Mesenteric fat pad (tissue), 1 donor: Measurements from ENCODE around the gene CCNG1. TPM values are rescaled to one million over a fixed set of nuclear protein-coding genes. Genes with fewer than 3 reads are reported as not detected.
A peak's percentile ranks its signal among the peaks of the same experiment; 100 is the strongest.
"Not testable (repeated sequence)": the region's sequence is repeated elsewhere in the genome, so short reads cannot be mapped to it uniquely, and the experiment has no call there.

Experiments
- DNase-seq: peaks from one replicate; pipeline ENCODE4 v3.0.0-alpha.2; 2020; ENCODE audit warnings: low spot score
- long read RNA-seq: library from polyadenylated mRNA; unstranded; transcript quantifications from one replicate; pipeline ENCODE4 v2.0.0, GENCODE V29; 2020
- total RNA-seq: library from RNA; stranded (reverse); fragmentation: NEBNext Ultra II Directional; extraction: Animal tissue kit (Norgen Biotek cat#: 25700); gene quantifications from one replicate; pipeline ENCODE4 v1.2.1, GENCODE V29; 2021
- donor health status: DM: yes; HTN: yes; CAD: no.

CCNG1 gene, protein sequence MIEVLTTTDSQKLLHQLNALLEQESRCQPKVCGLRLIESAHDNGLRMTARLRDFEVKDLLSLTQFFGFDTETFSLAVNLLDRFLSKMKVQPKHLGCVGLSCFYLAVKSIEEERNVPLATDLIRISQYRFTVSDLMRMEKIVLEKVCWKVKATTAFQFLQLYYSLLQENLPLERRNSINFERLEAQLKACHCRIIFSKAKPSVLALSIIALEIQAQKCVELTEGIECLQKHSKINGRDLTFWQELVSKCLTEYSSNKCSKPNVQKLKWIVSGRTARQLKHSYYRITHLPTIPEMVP
- 82.7 TPM for total RNA-seq
- long read RNA-seq, transcript CCNG1-201 (7 exons, 2,458 nt): major isoform, 138 of 245 reads
- long read RNA-seq, transcript CCNG1-202 (8 exons, 2,366 nt): minor isoform, 76 of 245 reads
- long read RNA-seq, partial matches to known transcripts: 7 of 245 reads
- long read RNA-seq, other reads (novel, unspliced or antisense): 22 of 245 reads

DNA sequence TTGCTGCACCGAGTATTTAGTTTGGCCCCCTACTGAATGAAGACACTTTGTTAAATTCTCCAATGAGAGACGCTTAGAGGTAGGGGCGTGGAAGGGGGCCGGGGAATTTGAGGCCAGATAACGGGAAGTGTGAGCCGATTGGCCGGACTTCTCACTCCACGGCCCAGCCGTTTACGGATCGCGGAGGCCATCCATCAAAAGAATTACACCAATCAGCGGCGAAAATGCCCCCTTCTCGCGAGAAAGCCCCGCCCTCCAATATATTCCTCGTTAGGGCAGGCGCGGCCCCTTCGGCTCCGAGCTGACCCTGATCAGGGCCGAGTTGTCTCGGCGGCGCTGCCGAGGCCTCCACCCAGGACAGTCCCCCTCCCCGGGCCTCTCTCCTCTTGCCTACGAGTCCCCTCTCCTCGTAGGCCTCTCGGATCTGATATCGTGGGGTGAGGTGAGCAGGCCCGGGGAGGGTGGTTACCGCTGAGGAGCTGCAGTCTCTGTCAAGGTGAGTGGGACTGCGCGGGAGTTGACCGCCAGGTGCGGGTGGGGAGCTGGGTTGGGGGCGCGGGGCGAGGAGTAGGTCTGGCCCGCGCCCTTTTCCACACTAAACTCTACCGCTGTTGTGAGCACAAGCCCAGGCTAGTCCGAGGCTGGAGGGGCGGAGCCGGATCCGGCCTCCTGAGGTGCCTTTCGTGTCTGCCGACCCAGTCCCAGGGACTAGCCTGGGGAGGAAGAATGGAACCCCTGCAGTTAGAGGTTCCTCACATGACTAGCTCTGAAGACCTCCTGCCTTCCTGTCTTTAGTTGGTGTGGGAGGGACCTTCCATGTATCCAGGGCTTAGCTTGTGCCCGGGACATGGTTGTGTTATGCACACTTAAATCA is at the start of gene CCNG1:
Gene CCNG1, plus strand, starts transcription at position 287 of the 874 bp plus-strand sequence. CDS start 1,662 bp downstream, outside the sequence.
- DNase-seq: peak; percentile 96

DNA sequence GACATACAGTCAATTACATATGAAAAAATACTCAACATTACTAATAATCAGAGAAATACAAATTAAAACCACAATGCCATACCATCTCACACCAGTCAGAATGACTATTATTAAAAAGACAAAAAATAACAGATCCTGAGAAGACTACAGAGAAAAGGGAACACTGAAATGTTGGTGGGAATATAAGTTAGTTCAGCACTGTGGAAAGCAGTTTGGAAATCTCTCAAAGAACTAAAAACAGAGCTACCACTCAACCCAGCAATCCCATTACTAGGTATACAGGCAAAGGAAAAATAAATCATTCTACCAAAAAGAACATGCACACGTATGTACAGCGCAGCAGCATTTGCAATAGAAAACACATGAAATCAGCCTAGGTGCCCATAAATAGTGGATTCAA is 41.6 kb upstream of the CCNG1 start:
- DNase-seq: no peak

DNA sequence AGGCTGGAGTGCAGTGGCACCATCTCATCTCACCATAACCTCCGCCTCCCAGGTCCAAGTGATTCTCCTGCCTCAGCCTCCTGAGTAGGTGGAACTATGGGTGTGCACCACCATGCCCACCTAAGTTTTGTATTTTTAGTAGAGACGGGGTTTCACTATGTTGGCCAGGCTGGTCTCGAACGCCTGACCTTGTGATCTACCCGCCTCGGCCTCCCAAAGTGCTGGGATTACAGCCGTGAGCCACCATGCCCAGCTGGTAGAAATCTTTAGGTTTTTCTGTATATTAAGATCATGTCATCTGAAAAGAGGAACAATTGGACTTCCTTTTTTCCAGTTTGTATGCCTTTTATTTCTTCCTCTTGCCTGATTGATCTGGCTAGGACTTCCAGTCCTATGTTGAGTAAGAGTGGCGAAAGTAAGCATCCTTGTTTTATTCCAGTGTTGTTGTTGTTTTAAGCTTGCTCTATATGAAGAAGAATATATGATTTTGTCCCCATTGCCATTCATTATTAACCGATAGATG is 40.5 kb upstream of the CCNG1 start:
- DNase-seq: not testable (repeated sequence)

DNA sequence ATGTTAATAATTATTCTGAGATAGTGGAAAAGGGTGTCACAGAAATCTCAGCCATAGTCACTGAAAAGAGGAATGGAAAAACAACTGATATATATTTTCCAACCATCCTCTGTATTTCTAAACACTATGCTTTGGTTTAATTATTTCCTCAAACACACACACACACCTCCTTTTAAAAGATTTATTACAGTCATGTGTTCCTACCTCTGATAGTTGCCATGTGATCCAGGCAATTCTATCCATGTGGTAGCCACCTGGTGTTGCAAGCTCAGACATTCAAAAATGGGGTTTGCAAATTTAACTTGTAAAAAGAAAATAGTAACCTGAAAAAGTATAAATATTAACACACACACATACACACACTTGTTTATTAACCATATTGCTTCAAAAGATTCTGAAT is 40.0 kb upstream of the CCNG1 start:
- no peak for DNase-seq

DNA sequence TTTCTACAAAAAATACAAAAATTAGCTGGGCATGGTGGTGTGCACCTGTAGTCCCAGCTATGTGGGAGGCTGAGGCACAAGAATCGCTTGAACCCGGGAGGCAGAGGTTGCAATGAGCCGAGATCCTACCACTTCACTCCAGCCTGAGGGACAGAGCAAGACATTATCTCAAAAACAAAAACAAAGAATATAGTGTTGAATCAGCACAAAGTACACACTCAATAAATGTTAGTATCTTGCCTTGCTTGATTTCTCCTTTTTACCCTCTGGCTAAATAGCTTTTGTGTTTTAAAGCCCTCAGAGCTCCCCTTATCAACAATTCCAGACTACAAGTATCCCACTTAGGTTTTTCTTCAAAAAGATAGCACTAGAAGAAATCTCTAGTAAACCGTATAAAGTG is 37.5 kb upstream of the CCNG1 start:
- no peak for DNase-seq

DNA sequence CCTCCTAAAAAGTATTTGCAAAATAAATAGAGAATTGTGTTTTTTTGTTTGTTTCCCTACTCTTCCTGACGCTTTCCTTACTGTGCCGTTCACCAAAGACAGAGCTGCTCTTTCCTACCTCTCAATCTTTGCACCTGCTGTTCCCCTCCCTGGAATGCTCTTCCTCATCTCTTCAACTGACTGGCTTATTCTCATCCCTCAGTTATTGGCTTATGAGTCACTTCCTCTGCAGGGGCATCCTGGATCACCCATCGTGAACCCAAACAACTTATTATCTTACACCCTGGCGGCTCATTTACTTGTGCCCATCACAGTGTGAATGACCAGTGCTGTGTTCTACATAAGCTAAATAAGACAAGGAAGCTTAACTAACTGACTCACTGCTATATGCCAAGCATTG is 36.1 kb upstream of the CCNG1 start:
- DNase-seq: no peak

DNA sequence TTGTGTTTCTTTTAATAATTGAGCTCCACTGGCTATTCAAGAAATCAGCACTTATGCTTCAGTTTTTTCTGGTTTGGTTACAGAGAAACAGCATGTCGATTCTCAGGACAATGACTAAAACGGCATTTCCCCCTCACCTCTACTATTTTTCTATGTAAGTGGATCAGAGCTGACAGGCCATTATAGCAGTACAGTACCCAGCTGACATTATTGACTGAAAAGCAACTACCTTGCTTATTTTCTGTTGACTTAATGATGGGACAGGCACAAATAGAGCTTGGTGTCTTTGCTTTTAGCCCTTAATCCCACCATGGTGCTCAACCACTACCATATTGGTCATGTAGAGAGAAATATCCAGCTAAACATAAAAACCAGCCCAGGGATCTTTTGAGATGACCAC is 35.4 kb upstream of the CCNG1 start:
- DNase-seq: no peak

DNA sequence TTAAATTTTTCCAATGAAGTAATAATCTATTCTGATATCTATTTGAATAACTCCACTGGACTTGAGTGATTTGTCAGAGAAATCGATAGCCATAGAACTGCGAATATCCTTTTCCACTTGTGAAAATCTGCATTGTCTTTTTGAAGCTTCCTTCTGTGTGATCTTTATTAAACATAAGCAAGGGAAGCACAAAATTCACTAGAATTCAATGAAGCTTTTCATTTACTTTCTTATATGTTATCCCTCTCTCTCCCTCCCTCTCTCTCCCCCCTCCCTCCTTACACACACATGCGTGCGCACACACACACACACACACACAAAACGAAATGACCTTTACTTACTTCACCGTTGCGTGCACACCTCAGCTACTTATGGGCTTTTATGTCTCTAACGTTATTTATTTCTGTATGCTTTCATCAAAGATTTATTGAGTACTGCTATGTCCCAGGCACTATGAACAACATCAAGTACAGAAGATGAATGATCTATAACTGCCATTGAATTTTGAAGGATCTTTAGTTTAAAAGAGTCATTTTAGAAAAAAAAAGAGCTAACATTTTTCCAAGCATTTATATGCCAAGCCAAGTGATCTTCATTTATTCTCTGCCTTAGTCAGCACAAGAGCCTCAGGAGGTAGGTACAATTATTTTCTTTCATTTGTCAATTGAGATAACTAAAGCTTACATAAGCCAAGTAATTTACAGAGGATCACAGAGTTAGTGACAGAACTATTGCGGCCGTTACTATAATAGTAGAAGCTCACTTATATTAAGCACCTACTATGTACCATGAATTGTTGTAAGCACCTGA is 32.8 kb upstream of the CCNG1 start:
- DNase-seq: no peak

DNA sequence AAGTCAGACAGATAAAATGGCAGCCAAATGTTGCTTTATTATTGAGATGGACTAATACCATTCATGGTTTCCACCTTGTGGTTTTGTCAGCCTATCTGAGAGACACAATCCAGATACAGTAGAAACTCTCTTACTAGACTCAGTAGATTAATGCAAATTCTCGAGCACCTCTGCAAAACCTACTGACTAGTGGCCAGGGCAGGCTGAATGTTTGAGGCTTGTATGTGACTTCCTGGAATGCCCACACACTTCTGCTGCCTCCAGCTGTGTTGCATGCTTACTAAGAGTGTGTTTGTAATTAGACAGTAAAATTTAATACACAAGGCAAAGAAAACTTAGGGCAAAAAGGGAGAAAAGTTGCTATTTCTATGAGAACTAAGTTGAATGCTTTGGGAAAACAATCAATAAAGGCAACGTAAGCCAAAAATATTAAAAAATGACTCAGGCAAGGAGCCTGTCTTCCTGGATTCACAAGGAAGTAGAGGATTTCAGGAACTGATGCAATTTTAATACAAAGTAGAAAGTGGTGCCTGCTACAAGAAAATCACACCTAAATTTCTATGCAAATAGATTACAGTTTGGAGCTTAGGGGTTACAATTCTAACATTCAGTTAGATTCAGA is 30.2 kb upstream of the CCNG1 start:
- DNase-seq: no peak

DNA sequence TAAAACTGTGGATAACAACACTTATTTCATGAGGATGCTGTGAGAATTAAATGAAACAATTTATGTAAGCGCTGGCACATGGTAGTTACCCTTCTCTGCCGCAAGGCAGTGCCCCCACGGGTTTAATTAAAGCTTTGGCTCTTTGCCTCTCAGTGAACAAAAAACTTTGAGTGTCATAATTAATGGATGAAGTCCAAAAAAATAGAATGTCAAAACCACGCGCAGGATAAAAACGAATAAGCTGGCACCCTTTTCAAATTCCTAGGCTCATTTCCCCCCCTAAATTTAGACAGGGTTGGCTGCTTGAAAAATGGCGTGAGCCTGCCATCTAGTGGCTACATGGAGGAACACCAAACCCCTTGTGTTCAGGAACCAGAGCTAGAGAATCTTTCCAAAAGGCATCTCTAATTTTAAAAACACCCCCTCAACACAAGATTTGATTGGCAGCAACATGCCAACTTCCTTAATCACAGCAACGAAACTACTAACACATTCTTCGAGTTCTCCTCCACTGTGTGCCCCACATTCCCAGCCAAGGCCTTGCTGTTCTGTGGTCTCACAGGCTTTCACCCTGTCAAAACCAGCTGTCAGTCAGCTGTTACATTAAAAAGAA is 29.0 kb upstream of the CCNG1 start:
- DNase-seq: no peak

DNA sequence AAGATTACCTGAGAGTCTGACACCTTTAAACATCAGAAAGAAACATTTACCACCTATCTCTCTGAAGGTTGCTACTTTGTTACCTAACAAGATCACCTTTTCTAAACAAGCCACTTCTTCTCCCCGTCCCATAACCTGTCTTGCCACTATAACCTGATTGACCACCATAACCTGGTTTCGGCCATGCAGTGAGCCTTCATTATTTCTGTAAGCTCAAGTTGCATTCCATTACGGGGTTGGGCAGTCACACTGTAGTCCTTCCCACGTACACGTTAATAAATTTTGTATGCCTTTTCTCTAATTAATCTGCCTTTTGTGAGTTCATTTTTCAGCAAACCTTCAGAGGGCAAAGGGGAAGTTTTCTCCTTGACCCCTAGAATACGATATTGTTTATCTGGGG is 28.0 kb upstream of the CCNG1 start:
- no peak for DNase-seq

DNA sequence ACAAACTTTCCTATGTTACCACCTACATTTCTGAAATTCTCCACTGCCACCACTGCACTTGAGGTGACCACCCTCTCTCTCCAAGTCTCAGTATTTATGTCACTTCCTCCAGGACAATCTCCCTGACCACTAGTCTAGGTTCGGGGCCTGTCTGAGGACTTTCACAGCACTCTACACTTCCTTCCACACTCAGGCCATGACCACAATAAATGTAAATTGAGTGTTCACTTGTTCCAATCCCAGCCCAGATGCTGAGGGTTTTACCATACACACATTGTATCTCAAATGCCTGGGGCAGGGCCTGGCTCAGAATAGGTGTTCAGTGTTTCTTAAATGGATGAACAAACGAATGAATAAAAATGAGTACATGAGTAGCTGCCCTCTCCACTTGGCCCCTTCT is 26.9 kb upstream of the CCNG1 start:
- no peak for DNase-seq

DNA sequence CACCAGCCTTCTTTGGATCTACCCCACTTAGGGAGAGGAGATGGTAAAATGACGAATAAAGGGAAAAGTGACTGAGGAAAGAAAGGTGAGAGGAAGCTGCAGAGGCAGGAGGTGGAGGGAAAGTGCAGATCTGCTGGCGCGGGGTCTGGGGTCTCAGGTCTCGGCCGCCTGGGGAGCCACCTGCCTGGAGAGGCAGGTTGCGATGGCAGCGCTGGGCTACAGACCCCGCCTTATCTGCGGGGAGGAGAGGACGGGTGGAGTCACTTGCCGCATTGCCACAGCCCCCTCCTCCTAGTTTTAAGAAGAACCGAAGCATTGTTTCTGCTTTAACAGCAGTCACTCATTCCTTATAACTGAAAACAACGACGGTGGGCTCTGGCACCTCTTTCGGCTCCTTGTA is 21.7 kb upstream of the CCNG1 start:
- not testable (repeated sequence) for DNase-seq

DNA sequence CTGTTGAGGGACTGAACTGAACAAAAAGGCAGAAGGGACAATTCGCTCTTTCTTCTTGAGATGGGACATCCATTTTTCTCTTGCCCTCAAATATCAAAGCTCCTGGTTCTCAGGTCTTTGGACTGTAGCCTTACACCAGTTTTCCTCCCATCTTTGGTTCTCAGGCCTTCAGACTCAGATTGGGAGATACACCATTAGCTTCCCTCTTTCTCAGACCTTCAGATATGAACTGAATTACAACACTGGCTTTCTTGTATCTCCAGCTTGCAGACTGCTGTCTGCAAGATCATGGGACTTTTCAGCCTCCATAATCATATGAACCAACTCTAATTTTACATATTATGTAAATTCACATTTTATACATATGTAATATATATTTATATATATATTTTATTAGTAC is 12.6 kb upstream of the CCNG1 start:
- no peak for DNase-seq

DNA sequence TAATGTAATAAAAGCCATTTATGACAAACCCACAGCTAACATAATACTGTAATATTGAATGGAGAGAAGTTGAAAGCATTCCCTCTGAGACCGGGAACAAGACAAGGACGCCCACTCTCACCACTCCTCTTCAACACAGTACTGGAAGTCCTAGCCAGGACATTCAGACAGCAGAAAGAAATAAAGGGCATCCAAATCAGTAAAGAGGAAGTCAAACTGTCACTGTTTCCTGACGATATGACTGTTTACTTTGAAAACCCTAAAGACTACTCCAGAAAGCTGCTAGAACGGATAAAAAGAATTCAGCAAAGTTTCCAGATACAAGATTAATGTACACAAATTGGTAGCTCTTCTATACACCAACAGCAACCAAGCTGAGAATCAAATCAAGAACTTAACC is 11.3 kb upstream of the CCNG1 start:
- DNase-seq: not testable (repeated sequence)

DNA sequence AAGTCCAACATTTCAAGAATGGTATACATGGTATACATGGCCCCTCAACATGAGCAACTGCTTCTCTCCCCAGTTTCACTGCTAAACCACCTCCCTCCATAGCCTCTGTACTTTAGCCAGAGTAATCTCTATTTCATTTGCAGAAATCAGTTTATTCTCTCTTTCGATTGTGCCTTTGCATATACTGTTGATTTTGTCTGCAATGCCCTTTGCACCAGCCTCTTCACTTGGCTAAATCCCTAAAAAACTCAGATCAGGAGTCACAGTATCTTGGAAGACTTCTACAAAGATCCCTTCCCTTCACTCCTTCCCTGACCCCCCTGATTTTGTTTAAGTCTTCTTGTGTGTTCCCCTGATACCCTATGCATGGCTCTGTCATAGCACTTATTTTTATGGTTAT is 4.9 kb upstream of the CCNG1 start:
- no peak for DNase-seq

DNA sequence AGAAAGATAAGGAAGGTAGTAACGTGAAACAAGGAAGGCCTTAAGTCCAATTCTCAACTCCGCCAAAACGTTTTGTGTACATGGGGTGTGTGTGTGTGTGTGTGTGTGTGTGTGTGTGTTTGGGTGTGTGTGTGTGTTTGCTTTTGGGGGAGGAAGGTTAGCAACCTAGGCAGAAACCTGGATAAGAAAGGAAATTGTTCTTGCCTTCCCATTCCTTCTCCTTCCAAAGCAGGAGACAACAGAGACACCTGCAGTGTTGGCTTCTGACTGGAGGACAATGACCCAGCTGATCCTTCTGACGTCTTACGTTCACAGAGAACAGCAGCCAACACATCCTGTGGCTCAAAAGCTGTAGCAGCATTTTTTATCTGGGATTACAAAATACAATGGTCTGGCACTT is 4.1 kb upstream of the CCNG1 start:
- no peak for DNase-seq

DNA sequence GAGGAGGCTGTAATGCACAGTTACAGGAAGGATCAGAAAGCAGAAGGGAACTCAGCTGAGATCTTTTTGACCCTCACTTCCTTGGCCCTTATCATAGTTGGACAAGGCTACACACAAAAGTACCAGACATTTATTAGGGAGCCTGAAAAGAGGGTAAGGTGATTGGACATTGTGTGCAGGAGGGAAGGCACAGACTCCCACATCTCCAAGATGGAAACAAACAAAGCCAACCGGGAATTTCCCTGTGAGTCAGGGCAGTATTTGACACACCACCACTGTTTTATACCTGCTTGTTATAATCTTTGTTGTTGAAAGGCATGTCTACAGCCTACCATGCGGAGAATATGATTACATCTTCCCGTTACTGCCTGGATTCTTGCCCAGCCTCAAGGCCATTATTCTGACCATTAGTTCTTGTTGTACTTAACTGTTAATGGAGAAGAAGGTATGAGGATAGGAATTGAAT is 3.0 kb upstream of the CCNG1 start:
- no peak for DNase-seq

DNA sequence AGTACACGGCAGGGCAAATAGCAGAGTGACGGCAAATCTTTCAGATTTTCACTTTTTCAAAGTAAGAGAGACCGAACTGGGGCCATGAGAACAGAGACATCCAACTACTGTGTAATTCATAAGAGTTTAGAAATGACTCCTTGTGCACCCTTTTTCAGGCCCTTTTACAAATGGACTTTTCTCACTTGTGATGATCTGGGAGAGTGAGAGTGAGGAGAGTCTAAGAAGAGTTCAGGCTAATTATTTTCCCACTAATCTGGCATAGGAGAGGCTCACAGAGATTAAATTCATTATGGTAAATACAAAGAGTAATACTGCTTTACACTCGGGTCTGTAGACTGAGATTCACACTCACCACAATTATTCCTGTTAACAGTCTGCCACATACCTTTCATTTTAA is 880 bp upstream of the CCNG1 start:
- DNase-seq: no peak

DNA sequence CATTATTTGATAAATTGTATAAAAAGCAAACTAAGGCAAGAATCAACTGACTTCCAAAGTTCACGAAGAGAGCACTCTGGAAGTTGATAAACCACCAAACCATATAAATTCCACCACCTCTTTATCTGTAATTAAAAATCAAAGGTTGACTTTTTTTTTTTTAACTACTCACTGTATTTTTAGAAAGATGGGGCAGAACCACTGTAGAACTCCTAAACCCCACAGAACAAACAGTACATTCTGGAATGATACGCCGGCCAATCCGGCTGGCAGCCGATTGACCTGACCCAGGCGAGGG is 435 bp upstream of the CCNG1 start:
- DNase-seq: no peak

DNA sequence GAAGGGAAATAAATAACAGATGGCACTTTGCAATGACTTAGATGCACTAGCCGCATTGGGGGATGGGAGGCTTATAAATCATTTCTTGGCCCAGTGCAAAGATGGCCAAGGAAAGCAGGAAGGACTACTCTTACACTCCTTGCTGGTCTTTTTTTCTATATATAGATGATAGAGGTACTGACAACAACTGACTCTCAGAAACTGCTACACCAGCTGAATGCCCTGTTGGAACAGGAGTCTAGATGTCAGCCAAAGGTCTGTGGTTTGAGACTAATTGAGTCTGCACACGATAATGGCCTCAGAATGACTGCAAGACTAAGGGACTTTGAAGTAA is 1.7 kb downstream of the CCNG1 start:
- DNase-seq: no peak
